AG09309 (cell line): ENCODE measurements around the gene DUSP22.

Experiments
- DNase-seq: peaks from one replicate; pipeline ENCODE4 v3.0.0-alpha.2; 2010; ENCODE audit warnings: low read depth
- H3K4me3 ChIP-seq: 2 replicates; pipeline ENCODE4 v1.5.1; 2011; ENCODE audit warnings: mild to moderate bottlenecking, low read depth, low read length, moderate library complexity; ENCODE audit not compliant: control insufficient read depth
- CTCF ChIP-seq: IDR thresholded peaks from 2 replicates; pipeline ENCODE4 v1.5.1; 2011; ENCODE audit warnings: mild to moderate bottlenecking, low read depth, low read length, inconsistent platforms; ENCODE audit not compliant: insufficient read depth, control insufficient read depth; ENCODE audit errors: missing control alignments

The DUSP22 gene

GRCh38 chr6:319177-320131 is 27.2 kb downstream of the DUSP22 start:
- no peak for TF ChIP-seq CTCF
- no peak for DNase-seq
- no peak overlapping the region for H3K4me3 ChIP-seq

- no peak for TF ChIP-seq CTCF
- H3K4me3 ChIP-seq, result no peak overlapping the region
- DNase-seq, result no peak
Measured at GRCh38 chr6:320351-321157, 28.3 kb downstream of the DUSP22 start.

- no peak for DNase-seq
- no peak overlapping the region for H3K4me3 ChIP-seq
- no peak for TF ChIP-seq CTCF
Measured at GRCh38 chr6:321158-321438, 28.8 kb downstream of the DUSP22 start.

GRCh38 chr6:321536-322258 is 29.4 kb downstream of the DUSP22 start:
- no peak for TF ChIP-seq CTCF
- H3K4me3 ChIP-seq, result no peak overlapping the region
- DNase-seq, result no peak

GRCh38 chr6:322259-322930 is 30.1 kb downstream of the DUSP22 start:
- TF ChIP-seq CTCF, result no peak
- no peak overlapping the region for H3K4me3 ChIP-seq
- DNase-seq, result no peak
